Mucosa of descending colon (tissue), 3 donors: ENCODE measurements around the gene MCCC2. TPM values are rescaled to one million over a fixed set of nuclear protein-coding genes. Genes with fewer than 3 reads are reported as not detected.

ENCODE experiments used
- ATAC-seq: fragments of 200-7000 bp; cut with Tn5 transposase; one replicate; pipeline ENCODE4 v1.9.1; 2020; ENCODE audit warnings: mild to moderate bottlenecking, moderate library complexity
- DNase-seq, 3 donors: peaks; one replicate each; pipeline ENCODE4 v3.0.0-alpha.2; 2020
- H3K36me3 ChIP-seq: fragments of 200-600 bp; one replicate; pipeline ENCODE4 v1.8.0; 2021; ENCODE audit warnings: low read depth, mild to moderate bottlenecking
- H3K4me1 ChIP-seq: fragments of 200-600 bp; one replicate; pipeline ENCODE4 v1.8.0; 2021; ENCODE audit warnings: low read depth, mild to moderate bottlenecking
- H3K4me3 ChIP-seq: fragments of 200-600 bp; one replicate; pipeline ENCODE4 v1.8.0; 2021; ENCODE audit warnings: mild to moderate bottlenecking
- H3K9me3 ChIP-seq: fragments of 200-600 bp; one replicate; pipeline ENCODE4 v1.8.0; 2021; ENCODE audit warnings: mild to moderate bottlenecking
- intact Hi-C, 2 donors: fragments of 100-400 bp; cut with DNase I in 1 of 2; cut with micrococcal nuclease in 1 of 2; formaldehyde crosslinking; loops; one replicate each; pipeline versions ENCODE4 v1.11.0 to v1.11.1; 2022; cut with DNase I, micrococcal nuclease
- total RNA-seq, 3 donors: library from RNA; stranded (reverse); fragmentation: NEBNext Ultra II Directional in 2 of 3; extraction: Animal tissue kit (Norgen Biotek cat#: 25700) in 2 of 3; gene quantifications; one replicate each; pipeline versions ENCODE4 v1.2.1 to v1.2.4, GENCODE V29; 2021 to 2023
- TF ChIP-seq, protein P1 (sequence below): fragments of 200-600 bp; IDR thresholded peaks from one replicate; pipeline ENCODE4 v1.8.0; 2022; ENCODE audit warnings: antibody characterized with exemption, mild to moderate bottlenecking
- donor health status: DM: no; HTN: no; CAD: no; lungs with moderate emphysema.
- donor health status: DM: no; HTN: no; CAD: no.
- donor health status: DM: no; HTN: yes; CAD: no.

MCCC2 gene
- total RNA-seq, 3 donors from 2014 or later, result 32.3 to 63.8 (median 54.0) TPM

DNA sequence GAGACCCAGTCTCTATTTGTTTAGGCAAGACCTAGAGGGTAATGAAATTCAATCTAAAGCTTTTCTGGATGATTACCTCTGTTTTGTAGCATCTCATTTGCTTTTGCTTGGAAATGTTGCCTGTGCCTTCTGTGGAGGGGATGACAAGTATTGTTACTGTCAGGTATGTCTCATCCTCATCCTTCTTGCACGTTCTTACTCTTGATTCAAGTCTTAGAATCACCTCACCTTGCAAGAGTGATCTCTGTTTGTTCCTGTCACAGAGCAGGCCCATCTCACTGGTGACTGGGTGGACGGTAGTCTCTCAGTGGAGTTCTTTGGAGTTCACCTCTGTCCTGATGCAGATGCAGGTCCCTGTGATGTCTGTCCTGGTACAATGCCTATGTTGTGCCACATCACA, 33.5 kb downstream of the MCCC2 start:
- ATAC-seq (no peak), DNase-seq (no peak)
- intact Hi-C loops, result no loop called here
- H3K9me3 ChIP-seq, result no peaks in the 10 kb centered on the region
- no peak overlapping the region for H3K4me3 ChIP-seq
- no peaks in the 10 kb centered on the region for H3K4me1 ChIP-seq
- H3K36me3 ChIP-seq, result no peaks in the 10 kb centered on the region
- TF ChIP-seq, protein P1, sequence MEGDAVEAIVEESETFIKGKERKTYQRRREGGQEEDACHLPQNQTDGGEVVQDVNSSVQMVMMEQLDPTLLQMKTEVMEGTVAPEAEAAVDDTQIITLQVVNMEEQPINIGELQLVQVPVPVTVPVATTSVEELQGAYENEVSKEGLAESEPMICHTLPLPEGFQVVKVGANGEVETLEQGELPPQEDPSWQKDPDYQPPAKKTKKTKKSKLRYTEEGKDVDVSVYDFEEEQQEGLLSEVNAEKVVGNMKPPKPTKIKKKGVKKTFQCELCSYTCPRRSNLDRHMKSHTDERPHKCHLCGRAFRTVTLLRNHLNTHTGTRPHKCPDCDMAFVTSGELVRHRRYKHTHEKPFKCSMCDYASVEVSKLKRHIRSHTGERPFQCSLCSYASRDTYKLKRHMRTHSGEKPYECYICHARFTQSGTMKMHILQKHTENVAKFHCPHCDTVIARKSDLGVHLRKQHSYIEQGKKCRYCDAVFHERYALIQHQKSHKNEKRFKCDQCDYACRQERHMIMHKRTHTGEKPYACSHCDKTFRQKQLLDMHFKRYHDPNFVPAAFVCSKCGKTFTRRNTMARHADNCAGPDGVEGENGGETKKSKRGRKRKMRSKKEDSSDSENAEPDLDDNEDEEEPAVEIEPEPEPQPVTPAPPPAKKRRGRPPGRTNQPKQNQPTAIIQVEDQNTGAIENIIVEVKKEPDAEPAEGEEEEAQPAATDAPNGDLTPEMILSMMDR, result no peak

DNA sequence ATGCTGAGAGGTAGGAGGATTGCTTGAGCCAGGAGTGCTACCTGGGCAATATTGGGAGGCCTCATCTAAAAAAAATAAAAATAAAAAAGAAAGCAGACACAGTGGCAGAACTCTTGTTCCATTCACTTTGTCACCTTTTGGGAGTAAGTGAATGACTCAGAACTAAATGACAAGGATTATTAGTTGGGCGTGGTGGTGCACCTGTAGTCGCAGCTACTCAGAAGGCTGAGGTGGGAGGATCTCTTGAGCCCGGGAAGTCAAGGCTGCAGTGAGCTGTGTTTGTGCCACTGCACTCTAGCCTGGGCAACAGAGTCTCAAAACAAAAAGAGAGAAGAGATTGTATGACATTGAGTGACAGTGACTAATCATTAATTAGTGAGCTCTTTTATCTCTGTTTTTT, 34.1 kb downstream of the MCCC2 start:
- no peaks in the 10 kb centered on the region for H3K4me1 ChIP-seq
- H3K36me3 ChIP-seq, result no peaks in the 10 kb centered on the region
- DNase-seq (no peak), ATAC-seq (peak; percentile 76)
- no peaks in the 10 kb centered on the region for H3K9me3 ChIP-seq
- no peak overlapping the region for H3K4me3 ChIP-seq
- intact Hi-C loops, result no loop called here
- TF ChIP-seq, protein P1, result no peak

DNA sequence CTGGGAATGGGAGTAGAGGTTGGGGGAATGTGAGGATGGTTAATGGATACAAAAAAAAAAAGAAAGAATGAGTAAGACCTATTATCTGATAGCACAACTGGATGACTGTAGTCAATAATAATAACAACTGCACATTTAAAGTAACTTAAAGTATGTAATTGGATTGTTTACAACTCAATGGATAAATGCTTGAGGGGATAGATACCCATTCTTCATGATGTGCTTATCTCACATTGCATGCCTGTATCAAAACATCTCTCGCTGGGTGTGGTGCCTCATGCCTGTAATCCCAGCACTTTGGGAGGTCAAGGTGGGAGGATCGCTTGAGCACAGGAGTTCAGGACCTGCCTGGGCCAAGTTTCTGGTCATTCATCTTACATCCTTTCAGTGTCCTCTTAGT, 34.6 kb downstream of the MCCC2 start:
- intact Hi-C loops, result no loop called here
- ATAC-seq (no peak), DNase-seq (no peak)
- Histone ChIP-seq H3K4me1 (no peaks in the 10 kb centered on the region), H3K36me3 (no peaks in the 10 kb centered on the region), H3K4me3 (no peak overlapping the region), H3K9me3 (no peaks in the 10 kb centered on the region)
- TF ChIP-seq, protein P1, result no peak

DNA sequence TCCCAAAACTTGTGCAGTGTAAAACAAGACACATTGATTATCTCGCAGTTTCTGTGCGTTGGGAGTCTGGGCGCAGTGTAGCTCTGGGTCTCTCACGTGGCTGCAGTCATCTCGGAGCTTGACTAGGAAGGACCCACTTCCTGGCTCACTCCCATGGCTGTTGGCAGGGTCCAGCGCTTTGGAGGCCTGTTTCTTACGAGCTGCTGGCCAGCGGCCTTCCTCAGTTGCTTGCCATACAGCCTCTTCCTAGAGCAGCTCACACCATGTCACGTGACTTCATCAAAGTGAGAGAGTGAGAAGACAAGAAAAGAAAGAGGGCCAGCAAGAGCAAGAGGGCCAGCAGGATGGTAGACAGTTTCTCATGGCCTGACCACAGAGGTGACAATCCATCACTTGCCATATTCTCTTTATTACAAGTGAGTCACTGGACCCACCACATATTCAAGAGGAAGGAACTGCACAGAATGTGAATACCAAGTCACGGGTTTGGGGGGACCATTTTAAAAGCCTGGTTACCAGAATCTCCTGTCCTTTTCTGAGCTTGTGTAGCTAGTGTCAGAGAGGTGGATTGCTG, 36.2 kb downstream of the MCCC2 start:
- Histone ChIP-seq H3K4me1 (no peaks in the 10 kb centered on the region), H3K36me3 (no peaks in the 10 kb centered on the region), H3K4me3 (no peak overlapping the region), H3K9me3 (no peaks in the 10 kb centered on the region)
- DNase-seq (no peak), ATAC-seq (no peak)
- TF ChIP-seq, protein P1, result no peak
- intact Hi-C loops, result no loop called here

DNA sequence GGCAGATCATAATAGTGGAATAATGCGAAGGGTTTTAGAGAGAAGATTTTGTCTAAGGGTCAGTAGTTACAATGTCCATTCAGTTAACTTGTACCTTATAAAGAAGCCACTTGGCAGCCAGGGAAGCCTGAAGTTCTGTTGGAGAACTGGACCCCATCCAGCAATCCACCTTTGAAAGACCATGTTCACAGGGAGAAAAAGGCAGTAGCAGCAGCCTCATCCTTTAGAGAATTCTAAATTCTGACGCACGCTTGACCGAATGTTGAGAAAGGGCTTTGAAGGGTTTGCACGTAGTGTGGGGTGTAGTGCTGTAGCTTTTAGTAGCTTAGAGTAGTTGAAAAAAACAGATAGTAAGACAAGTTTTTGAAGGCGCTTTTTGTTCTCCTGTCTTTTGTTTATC, 42.8 kb downstream of the MCCC2 start:
- no peaks in the 10 kb centered on the region for H3K4me1 ChIP-seq
- DNase-seq (no peak), ATAC-seq (no peak)
- intact Hi-C loops, result no loop called here
- no peak overlapping the region for H3K4me3 ChIP-seq
- H3K36me3 ChIP-seq, result no peaks in the 10 kb centered on the region
- no peaks in the 10 kb centered on the region for H3K9me3 ChIP-seq
- TF ChIP-seq, protein P1, result no peak

- H3K9me3 ChIP-seq, result no peaks in the 10 kb centered on the region
- no peak for ATAC-seq
- H3K4me3 ChIP-seq, result no peak overlapping the region
- no peak for DNase-seq
- no peaks in the 10 kb centered on the region for H3K4me1 ChIP-seq
- TF ChIP-seq, protein P1, result no peak
- intact Hi-C loops, result no loop called here
- no peaks in the 10 kb centered on the region for H3K36me3 ChIP-seq
Observed at GRCh38 chr5:71631070-71631469, 43.9 kb downstream of the MCCC2 start.
